Activated B cell treated with CpG ODN at 0.5 μM for 24 hours (primary cell): ENCODE measurements around the gene KIF7. TPM values are rescaled to one million over a fixed set of nuclear protein-coding genes. Genes with fewer than 3 reads are reported as not detected.

Experiments used
- ATAC-seq: fragments of 200-7000 bp; cut with Tn5 transposase; one replicate; pipeline ENCODE4 v1.10.0; 2021; ENCODE audit warnings: low read depth, mild to moderate bottlenecking, moderate library complexity
- CTCF ChIA-PET: fragments of 350-600 bp; sonication (Branson Sonifier 250); formaldehyde crosslinking; loops from one replicate; lab custom pipeline; 2021; ENCODE audit warnings: antibody characterized with exemption; lab: Charles Lee
- POLR2A ChIA-PET: fragments of 350-600 bp; sonication (Branson Sonifier 250); formaldehyde crosslinking; loops from one replicate; lab custom pipeline; 2021; ENCODE audit warnings: antibody characterized with exemption; lab: Charles Lee
- DNase-seq: peaks from one replicate; pipeline ENCODE4 v3.0.0; 2022
- H3K27ac Mint-ChIP-seq: one replicate; pipeline ENCODE4 v1.8.0; 2020; ENCODE audit warnings: mixed read lengths
- H3K27me3 Mint-ChIP-seq: one replicate; pipeline ENCODE4 v1.8.0; 2021; ENCODE audit warnings: mixed read lengths
- H3K36me3 Mint-ChIP-seq: one replicate; pipeline ENCODE4 v1.8.0; 2021; ENCODE audit warnings: low read depth, mixed read lengths
- H3K4me1 Mint-ChIP-seq: one replicate; pipeline ENCODE4 v1.8.0; 2021; ENCODE audit warnings: mixed read lengths
- H3K4me3 Mint-ChIP-seq: one replicate; pipeline ENCODE4 v1.8.0; 2020; ENCODE audit warnings: mild to moderate bottlenecking, mixed read lengths
- H3K9me3 Mint-ChIP-seq: one replicate; pipeline ENCODE4 v1.8.0; 2020; ENCODE audit warnings: mixed read lengths
- intact Hi-C: fragments of 100-400 bp; cut with micrococcal nuclease; formaldehyde crosslinking; loops from one replicate; pipeline ENCODE4 v1.15.1; 2024
- total RNA-seq: library from RNA; stranded (reverse); gene quantifications from 2 replicates; pipeline ENCODE4 v1.2.3, GENCODE V29; 2022
- TF ChIP-seq, protein P1 (sequence below): fragments of 200-600 bp; IDR thresholded peaks from one replicate; pipeline ENCODE4 v1.8.0; 2022; ENCODE audit warnings: antibody characterized with exemption, mild to moderate bottlenecking

KIF7 gene
- 0.22 and 0.44 TPM in 2 replicates for total RNA-seq

DNA sequence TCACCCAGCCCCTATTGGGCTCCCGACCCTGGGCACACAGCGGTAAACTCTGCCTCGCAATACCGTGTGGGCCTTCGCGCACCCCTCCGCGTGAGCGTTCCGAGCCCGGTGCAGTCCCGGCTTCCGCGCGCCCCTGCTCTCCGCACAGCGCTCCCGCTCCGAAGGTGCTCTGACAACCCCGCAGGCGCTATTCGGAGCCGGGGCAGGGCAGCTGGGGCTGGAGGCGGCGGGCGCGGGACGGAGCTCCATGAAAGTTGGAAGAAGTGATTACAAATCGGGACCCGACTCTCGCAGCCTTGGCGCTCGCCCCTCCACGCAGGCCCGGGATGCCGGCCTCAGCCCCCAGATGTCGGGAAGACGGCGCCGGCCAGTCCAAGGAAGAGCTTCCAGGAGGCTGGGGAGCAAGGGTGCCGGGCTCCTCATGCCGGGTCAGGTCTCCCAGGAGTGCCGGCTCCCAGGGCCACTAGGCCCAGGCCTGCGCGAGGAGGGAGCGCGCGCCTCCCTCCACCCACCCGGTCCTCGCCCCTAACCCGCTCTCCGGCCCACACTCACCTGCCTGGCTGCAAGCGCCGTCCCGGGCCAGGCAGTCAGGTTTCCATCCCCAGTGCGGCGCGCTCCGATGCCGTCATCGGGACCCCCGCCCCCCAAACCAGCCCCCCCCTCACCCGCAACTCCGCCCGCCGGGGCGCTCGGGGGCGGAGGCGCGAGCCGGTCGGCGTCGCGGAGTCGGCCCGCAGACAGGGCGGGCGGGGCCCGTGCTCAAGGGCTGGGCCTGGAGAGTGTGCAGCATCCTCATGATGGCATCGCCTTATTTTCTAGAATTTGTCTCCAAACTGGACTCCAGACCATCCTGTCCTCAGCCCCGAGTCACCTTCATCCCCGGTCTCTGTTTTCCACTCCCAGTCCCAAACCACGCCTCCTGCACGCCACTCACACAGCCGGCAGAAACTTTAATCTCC lies at the start of gene KIF7:
Gene KIF7, minus strand, starts transcription at position 621 of the 959 bp plus-strand sequence. CDS start 2,537 bp downstream, outside the sequence.
- no peaks in the 10 kb centered on the region for H3K9me3 Mint-ChIP-seq
- TF ChIP-seq, protein P1, sequence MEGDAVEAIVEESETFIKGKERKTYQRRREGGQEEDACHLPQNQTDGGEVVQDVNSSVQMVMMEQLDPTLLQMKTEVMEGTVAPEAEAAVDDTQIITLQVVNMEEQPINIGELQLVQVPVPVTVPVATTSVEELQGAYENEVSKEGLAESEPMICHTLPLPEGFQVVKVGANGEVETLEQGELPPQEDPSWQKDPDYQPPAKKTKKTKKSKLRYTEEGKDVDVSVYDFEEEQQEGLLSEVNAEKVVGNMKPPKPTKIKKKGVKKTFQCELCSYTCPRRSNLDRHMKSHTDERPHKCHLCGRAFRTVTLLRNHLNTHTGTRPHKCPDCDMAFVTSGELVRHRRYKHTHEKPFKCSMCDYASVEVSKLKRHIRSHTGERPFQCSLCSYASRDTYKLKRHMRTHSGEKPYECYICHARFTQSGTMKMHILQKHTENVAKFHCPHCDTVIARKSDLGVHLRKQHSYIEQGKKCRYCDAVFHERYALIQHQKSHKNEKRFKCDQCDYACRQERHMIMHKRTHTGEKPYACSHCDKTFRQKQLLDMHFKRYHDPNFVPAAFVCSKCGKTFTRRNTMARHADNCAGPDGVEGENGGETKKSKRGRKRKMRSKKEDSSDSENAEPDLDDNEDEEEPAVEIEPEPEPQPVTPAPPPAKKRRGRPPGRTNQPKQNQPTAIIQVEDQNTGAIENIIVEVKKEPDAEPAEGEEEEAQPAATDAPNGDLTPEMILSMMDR, result no peak
- peak within 1 kb of the TSS; percentile 52 for H3K4me3 Mint-ChIP-seq
- intact Hi-C loops, result no loop called here
- DNase-seq (no peak), ATAC-seq (peak; percentile 25)
- H3K27ac Mint-ChIP-seq, result no peak within 1 kb of the TSS
- H3K27me3 Mint-ChIP-seq, result peaks cover 36% of the 10 kb centered on the region
- H3K36me3 Mint-ChIP-seq, result no peaks in the 10 kb centered on the region
- H3K4me1 Mint-ChIP-seq, result peaks cover 13% of the 10 kb centered on the region
- POLR2A ChIA-PET, result no interaction called here
- CTCF ChIA-PET, result no interaction called here

- CTCF ChIA-PET, result no interaction called here
Measured at GRCh38 chr15:89704411-89704810, 49.1 kb upstream of the KIF7 start.

DNA sequence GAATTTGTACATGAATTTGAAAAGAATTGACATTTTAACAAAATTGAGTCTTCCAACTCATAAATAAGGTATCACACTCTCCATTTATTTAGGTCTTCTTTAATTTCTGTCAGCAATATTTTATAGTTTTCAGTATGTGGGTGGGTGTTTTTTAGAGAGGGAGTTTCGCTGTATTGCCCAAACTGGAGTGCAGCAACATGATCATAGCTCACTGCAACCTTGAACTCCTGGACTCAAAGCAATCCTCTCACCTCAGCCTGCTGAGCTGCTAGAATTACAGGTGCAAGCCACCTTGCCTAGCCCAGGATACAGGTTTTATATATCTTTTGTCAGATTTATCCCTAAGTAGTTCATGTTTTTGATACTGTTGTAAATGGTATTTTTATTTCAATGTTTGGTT lies 39.9 kb upstream of the KIF7 start:
- Mint-ChIP-seq H3K4me3 (no peak overlapping the region), H3K27ac (no peak overlapping the region), H3K27me3 (peaks cover 2% of the 10 kb centered on the region), H3K36me3 (peaks cover 4% of the 10 kb centered on the region), H3K4me1 (peaks cover 14% of the 10 kb centered on the region), H3K9me3 (no peaks in the 10 kb centered on the region)
- CTCF ChIA-PET, result no interaction called here
- TF ChIP-seq, protein P1, result no peak
- DNase-seq (no peak), ATAC-seq (no peak)
- POLR2A ChIA-PET, result interaction anchor here (0.6 kb wide), 1 partner anchor 1215 kb away, joined by 4 read pairs; no protein-coding TSS in a partner anchor
- intact Hi-C loops, result loop anchor here (10.0 kb wide), 1 partner anchor 120 kb away; the partner anchor contains the start of gene TICRR

More at GRCh38 chr15:89704411-89704810, 49.1 kb upstream of the KIF7 start:
- ATAC-seq (no peak), DNase-seq (no peak)
- H3K36me3 Mint-ChIP-seq, result no peaks in the 10 kb centered on the region
- POLR2A ChIA-PET, result no interaction called here
- no peak overlapping the region for H3K4me3 Mint-ChIP-seq
- H3K27ac Mint-ChIP-seq, result no peak overlapping the region
- H3K4me1 Mint-ChIP-seq, result no peaks in the 10 kb centered on the region
- intact Hi-C loops, result no loop called here
- no peaks in the 10 kb centered on the region for H3K9me3 Mint-ChIP-seq
- peaks cover 30% of the 10 kb centered on the region for H3K27me3 Mint-ChIP-seq
- TF ChIP-seq, protein P1, result no peak

- ChIA-PET POLR2A (no interaction called here), CTCF (no interaction called here)
- TF ChIP-seq, protein P1, result no peak
- DNase-seq, result no peak
- intact Hi-C loops, result loop anchor here (5.0 to 10.0 kb wide), 3 partner anchors 119 to 1244 kb away; partner anchors contain the start of genes CIB1, GDPGP1, TICRR and UNC45A
- Mint-ChIP-seq H3K36me3 (peaks cover 4% of the 10 kb centered on the region), H3K9me3 (no peaks in the 10 kb centered on the region), H3K27me3 (peaks cover 2% of the 10 kb centered on the region), H3K4me3 (no peak overlapping the region), H3K27ac (no peak overlapping the region), H3K4me1 (peaks cover 19% of the 10 kb centered on the region)
- ATAC-seq, result no peak
Measured at GRCh38 chr15:89693696-89694095, 38.4 kb upstream of the KIF7 start.

- DNase-seq (no peak), ATAC-seq (no peak)
- Mint-ChIP-seq H3K9me3 (no peaks in the 10 kb centered on the region), H3K36me3 (peaks cover 4% of the 10 kb centered on the region), H3K4me3 (no peak overlapping the region), H3K27me3 (peaks cover 2% of the 10 kb centered on the region), H3K4me1 (peaks cover 19% of the 10 kb centered on the region), H3K27ac (no peak overlapping the region)
- ChIA-PET POLR2A (no interaction called here), CTCF (no interaction called here)
- TF ChIP-seq, protein P1, result no peak
- intact Hi-C loops, result loop anchor here (5.0 to 10.0 kb wide), 3 partner anchors 118 to 1244 kb away; partner anchors contain the start of genes CIB1, GDPGP1, TICRR and UNC45A
Measured at GRCh38 chr15:89693091-89693490, 37.8 kb upstream of the KIF7 start.
